GM13976 (cell line): ENCODE data around the gene TUBB6.

Source experiments
- DNase-seq: peaks from one replicate; pipeline ENCODE4 v3.0.0; 2012; ENCODE audit warnings: low spot score
- CTCF ChIP-seq: IDR thresholded peaks from 2 replicates; pipeline ENCODE4 v1.5.1; 2012; ENCODE audit warnings: borderline replicate concordance, mild to moderate bottlenecking; ENCODE audit not compliant: insufficient read depth; ENCODE audit errors: extremely low read depth, missing control alignments, control extremely low read depth
- in situ Hi-C: fragments of 300-500 bp; cut with MboI; formaldehyde crosslinking; loops from one replicate; pipeline ENCODE4 v1.12.0; 2022; ENCODE audit warnings: low sequenced_read_pairs, mixed read lengths, inconsistent platforms; ENCODE audit not compliant: unreplicated experiment

The TUBB6 gene

DNA sequence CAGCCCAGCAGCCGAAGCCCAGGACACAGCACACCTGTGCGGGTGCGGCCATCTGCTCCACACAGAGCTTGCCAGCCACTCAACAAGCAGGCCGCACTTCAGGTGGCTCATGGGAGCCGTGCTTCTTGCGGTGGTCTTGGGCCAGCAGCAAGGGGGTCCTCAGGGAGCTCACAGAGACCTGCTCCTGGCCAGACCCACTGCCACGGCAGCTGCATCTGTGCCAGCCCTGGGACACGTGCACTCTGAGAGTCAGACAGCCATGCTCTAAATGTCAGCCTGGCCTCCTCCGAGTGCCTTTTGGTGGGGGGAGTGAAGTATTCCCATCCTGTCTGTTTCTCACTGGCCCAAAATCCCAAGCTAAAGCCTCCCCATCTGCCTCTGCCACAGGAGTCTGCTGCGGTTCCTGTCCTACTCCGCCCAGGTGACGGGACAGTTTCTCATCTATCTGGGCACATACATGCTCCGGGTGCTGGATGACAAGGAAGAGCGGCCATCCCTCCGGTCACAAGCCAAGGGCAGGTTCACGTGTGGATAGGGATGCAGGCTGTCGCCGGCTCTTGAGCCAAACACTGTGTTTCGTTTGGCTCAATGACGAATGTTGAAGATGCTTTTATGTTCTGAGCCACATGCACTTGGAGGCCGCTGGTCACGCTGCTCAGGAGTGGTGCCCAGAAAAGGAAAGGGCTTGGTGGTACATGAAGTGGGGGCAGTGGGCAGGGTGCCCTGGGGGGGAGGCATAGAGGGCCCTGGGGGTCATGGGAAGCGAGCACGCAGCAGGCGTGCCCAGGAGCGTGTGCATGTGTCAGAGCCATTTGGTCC lies 31.1 kb upstream of the TUBB6 start:
- no peak for TF ChIP-seq CTCF
- in situ Hi-C loops, result no loop called here
- DNase-seq, result no peak

DNA sequence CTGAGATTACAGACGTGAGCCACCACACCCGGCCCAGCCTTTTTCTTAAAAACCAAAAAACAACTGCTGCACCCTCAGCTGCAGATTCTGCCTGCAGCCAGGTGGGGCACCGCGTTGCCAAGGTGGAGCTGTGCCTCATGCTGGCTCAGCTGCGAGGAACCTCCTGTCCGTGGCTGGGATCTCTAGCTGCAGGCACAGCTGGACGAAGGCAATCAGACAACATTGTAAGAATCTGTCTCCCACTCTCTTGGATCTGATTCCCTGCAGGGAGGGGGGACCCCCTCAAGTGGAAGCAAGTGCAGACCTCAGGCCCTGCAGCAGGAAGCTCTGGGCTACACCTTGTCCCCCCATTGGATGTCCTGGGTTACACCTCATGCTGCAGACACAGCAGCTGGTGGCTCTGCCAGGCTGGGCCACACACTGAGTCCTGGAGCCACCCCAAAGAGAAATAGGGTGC lies 29.8 kb upstream of the TUBB6 start:
- no peak for DNase-seq
- in situ Hi-C loops, result no loop called here
- TF ChIP-seq CTCF, result no peak

DNA sequence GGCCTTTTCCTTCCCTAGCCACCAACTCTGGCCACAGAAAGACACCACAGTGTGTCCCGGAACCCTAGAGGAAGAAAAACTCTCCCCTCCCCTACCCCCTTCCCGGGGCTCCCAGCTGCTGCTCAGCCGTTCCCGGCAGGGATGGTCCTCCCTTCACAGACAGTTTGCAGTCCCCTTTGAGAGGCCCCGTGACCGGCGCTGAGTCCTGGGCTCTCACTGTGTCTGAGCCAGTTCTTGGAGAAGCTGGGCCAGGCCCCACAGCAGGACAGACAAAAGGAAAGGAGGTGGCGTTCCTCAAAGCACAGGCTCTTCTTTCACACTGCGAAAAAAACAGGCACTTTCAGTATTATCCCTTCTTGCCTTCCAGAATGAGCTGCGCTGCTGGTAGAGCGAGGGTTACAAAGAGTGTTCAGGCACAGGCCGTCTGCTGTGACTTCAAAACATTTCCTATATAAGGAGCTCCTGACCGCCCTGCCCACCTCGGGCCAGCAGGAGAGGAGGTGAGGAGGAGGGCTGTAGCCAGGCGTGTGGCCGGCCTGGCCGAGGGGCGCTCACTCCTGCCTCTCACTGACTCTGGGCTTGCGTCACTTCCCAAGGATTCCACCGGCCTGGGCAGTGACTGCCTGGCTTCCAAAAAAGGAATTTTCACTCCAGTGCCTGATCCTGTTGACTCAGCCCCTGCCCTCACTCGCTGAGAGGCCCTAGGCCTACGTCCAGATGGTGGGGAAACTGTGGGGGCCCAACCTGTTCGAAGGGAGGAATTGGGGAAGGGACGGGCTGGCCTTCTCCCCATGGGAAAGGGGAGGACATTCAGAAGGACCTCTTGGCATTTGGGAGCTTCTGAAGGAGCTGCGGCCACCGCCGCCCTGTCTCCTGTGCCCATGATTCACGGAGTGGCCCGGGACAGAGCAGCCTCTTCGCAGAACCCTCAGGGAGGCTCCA lies 29.0 kb upstream of the TUBB6 start:
- DNase-seq, result no peak
- TF ChIP-seq CTCF, result no peak
- in situ Hi-C loops, result no loop called here

DNA sequence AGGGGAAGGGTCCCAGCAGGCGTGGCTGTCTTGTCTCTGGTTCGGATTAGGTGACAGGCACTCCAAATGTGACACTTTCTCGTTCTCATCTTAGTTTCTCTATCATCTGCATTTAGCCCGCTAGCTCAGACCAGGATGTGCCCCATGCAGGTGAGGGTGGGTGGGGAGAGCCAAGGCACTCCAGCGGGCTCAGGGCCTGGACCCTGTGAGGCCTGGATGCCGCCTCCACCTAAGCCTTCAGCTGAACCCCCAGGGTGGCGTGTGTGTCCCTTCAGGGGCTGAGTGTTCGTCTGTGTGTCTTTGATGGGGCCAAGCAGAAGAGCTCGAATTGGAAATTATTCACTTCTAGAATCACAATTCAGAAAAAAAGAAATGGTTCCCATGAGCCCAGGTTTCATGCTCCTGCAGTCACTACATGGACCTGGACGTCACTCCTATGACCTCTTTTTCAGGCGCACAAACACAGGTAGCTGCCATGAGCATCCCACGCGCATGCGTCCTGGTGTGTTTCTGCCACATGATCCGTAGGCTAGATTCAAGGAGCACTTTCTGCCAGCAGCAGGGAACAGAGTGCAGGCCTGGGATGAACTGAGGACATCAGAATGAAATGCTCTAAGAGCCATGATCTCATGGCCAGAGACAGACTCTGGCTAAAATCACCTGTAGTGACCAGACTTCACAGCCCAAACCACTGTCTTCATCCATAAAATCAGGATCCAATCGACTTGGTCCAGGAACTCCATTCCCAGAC lies 28.1 kb upstream of the TUBB6 start:
- TF ChIP-seq CTCF, result no peak
- no peak for DNase-seq
- in situ Hi-C loops, result no loop called here

- no peak for DNase-seq
- in situ Hi-C loops, result no loop called here
- TF ChIP-seq CTCF, result no peak
These were observed 26.2 kb upstream of the TUBB6 start for GRCh38 chr18:12281861-12282260.

- no peak for DNase-seq
- no peak for TF ChIP-seq CTCF
- in situ Hi-C loops, result no loop called here
These were observed 25.5 kb upstream of the TUBB6 start for GRCh38 chr18:12282442-12283039.
